Thoracic aorta (tissue), 2 donors: Measurements from ENCODE around the gene SORBS2. TPM values are rescaled to one million over a fixed set of nuclear protein-coding genes. Genes with fewer than 3 reads are reported as not detected.

Experiments
- ATAC-seq: fragments of 150-250 bp; one replicate; pipeline ENCODE4 v1.8.0; 2017; ENCODE audit warnings: low read depth; ENCODE audit not compliant: insufficient number of reproducible peaks, low FRiP score
- DNase-seq: peaks from one replicate; pipeline ENCODE4 v3.0.0-alpha.2; 2020; ENCODE audit warnings: low spot score
- H3K27ac ChIP-seq, 2 donors: fragments of 200-600 bp; sonication (generic); 1 replicate in 1 of 2; 2 replicates in 1 of 2; pipeline ENCODE4 v1.5.1; 2016; ENCODE audit warnings: mild to moderate bottlenecking in 2 of 2, moderate library complexity in 2 of 2
- H3K27me3 ChIP-seq: fragments of 200-600 bp; sonication (generic); replicated peaks from 2 replicates; pipeline ENCODE4 v1.6.0; 2016; ENCODE audit warnings: mild to moderate bottlenecking; ENCODE audit not compliant: insufficient read depth
- H3K36me3 ChIP-seq: fragments of 200-600 bp; sonication (generic); one replicate; pipeline ENCODE4 v1.5.1; 2016
- H3K4me1 ChIP-seq, 2 donors: fragments of 200-600 bp; sonication (generic); 1 replicate in 1 of 2; 2 replicates in 1 of 2; pipeline versions ENCODE4 v1.5.1 to v1.6.0; 2016; ENCODE audit warnings: low read depth in 2 of 2, mild to moderate bottlenecking in 1 of 2; ENCODE audit not compliant: control insufficient read depth in 1 of 2
- H3K4me3 ChIP-seq: fragments of 200-600 bp; sonication (generic); 2 replicates; pipeline ENCODE4 v1.5.1; 2016; ENCODE audit warnings: mild to moderate bottlenecking
- H3K9me3 ChIP-seq: fragments of 200-600 bp; sonication (generic); 2 replicates; pipeline ENCODE4 v1.5.1; 2016
- CTCF ChIP-seq: fragments of 200-600 bp; sonication (generic); IDR thresholded peaks from one replicate; pipeline ENCODE4 v1.5.1; 2019; ENCODE audit warnings: antibody characterized with exemption
- total RNA-seq, 2 donors: library from RNA; depleted of rRNA; stranded (reverse); fragments of >200 nt; gene quantifications; one replicate each; pipeline versions ENCODE4 v1.1.0 to v1.2.3, GENCODE V29; 2016

SORBS2 gene
- total RNA-seq, 2 donors from 2014 or later: 268 to 443 TPM

GRCh38 chr4:185664481-185664880 is 147.5 kb downstream of the SORBS2 start:
- Histone ChIP-seq H3K27ac (no peak overlapping the region), H3K4me1 (peaks cover 0 to 9% of the 10 kb centered on the region in 2 donors), H3K36me3 (no peaks in the 10 kb centered on the region), H3K9me3 (no peaks in the 10 kb centered on the region), H3K27me3 (no peaks in the 10 kb centered on the region), H3K4me3 (no peak overlapping the region)
- TF ChIP-seq CTCF: no peak
- DNase-seq (no peak), ATAC-seq (no peak)

- TF ChIP-seq CTCF: no peak
- ATAC-seq (no peak), DNase-seq (no peak)
- H3K9me3 ChIP-seq: no peaks in the 10 kb centered on the region
- no peak overlapping the region for H3K27ac ChIP-seq
- H3K36me3 ChIP-seq: no peaks in the 10 kb centered on the region
- H3K4me1 ChIP-seq: peaks cover 0 to 19% of the 10 kb centered on the region in 2 donors
- no peak overlapping the region for H3K4me3 ChIP-seq
- H3K27me3 ChIP-seq: no peaks in the 10 kb centered on the region
These were observed 149.8 kb downstream of the SORBS2 start for GRCh38 chr4:185662030-185662778.

GRCh38 chr4:185660340-185660739 is 151.7 kb downstream of the SORBS2 start:
- no peak for TF ChIP-seq CTCF
- Histone ChIP-seq H3K36me3 (no peaks in the 10 kb centered on the region), H3K27ac (no peak overlapping the region), H3K4me1 (peaks cover 0 to 13% of the 10 kb centered on the region in 2 donors), H3K9me3 (no peaks in the 10 kb centered on the region), H3K4me3 (no peak overlapping the region), H3K27me3 (no peaks in the 10 kb centered on the region)
- ATAC-seq (no peak), DNase-seq (no peak)

- Histone ChIP-seq H3K27ac (peak overlapping the region; percentile 72 to 81), H3K4me3 (no peak overlapping the region)
These were observed 154.3 kb downstream of the SORBS2 start for GRCh38 chr4:185657699-185658098.

GRCh38 chr4:185657183-185657582 is 154.8 kb downstream of the SORBS2 start:
- peak overlapping the region; percentile 72 to 81 for H3K27ac ChIP-seq
- H3K4me1 ChIP-seq: peaks cover 0 to 35% of the 10 kb centered on the region in 2 donors
- ATAC-seq (no peak), DNase-seq (no peak)
- no peak for TF ChIP-seq CTCF
- peak overlapping the region; percentile 73 for H3K4me3 ChIP-seq
- no peaks in the 10 kb centered on the region for H3K27me3 ChIP-seq
- H3K36me3 ChIP-seq: no peaks in the 10 kb centered on the region
- H3K9me3 ChIP-seq: no peaks in the 10 kb centered on the region

More at GRCh38 chr4:185657699-185658098, 154.3 kb downstream of the SORBS2 start:
- DNase-seq: no peak
- peaks cover 0 to 30% of the 10 kb centered on the region in 2 donors for H3K4me1 ChIP-seq
- H3K27me3 ChIP-seq: no peaks in the 10 kb centered on the region
- H3K36me3 ChIP-seq: no peaks in the 10 kb centered on the region
- no peaks in the 10 kb centered on the region for H3K9me3 ChIP-seq
- ATAC-seq: no peak
- no peak for TF ChIP-seq CTCF
